ENCODE measurements around the gene LPO.
A peak's percentile ranks its signal among the peaks of the same experiment; 100 is the strongest.

LPO gene

GRCh38 chr17:58309918-58310259 lies 71.5 kb downstream of the LPO start:
- CTCF ChIA-PET = interaction anchor here (1.0 to 1.1 kb wide), 2 partner anchors 9 to 35 kb away, joined by 3 read pairs; no protein-coding TSS in a partner anchor
- TF ChIP-seq CTCF (IDR thresholded peaks at IDR 0.05; ENCODE audit: control extremely low read depth, extremely low read depth, low read depth, missing control alignments) = no peak
- POLR2A ChIA-PET = no interaction called here
- no peak for DNase-seq (ENCODE audit: extremely low spot score)

- CTCF ChIA-PET = interaction anchor here (0.8 to 1.1 kb wide), 4 partner anchors 9 to 67 kb away, joined by 3 read pairs; no protein-coding TSS in a partner anchor
- DNase-seq (ENCODE audit: extremely low spot score) = no peak
- no peak for TF ChIP-seq CTCF (IDR thresholded peaks at IDR 0.05; ENCODE audit: control extremely low read depth, extremely low read depth, low read depth, missing control alignments)
- POLR2A ChIA-PET = no interaction called here
These were observed 72.4 kb downstream of the LPO start for GRCh38 chr17:58310511-58311428.

- POLR2A ChIA-PET = no interaction called here
- DNase-seq (ENCODE audit: extremely low spot score) = no peak
- no peak for TF ChIP-seq CTCF (IDR thresholded peaks at IDR 0.05; ENCODE audit: control extremely low read depth, extremely low read depth, low read depth, missing control alignments)
- CTCF ChIA-PET = interaction anchor here (0.8 to 1.4 kb wide), 3 partner anchors 12 to 66 kb away, joined by 3 read pairs; no protein-coding TSS in a partner anchor
These were observed 73.1 kb downstream of the LPO start for GRCh38 chr17:58311429-58311894.

- no peak for DNase-seq (ENCODE audit: extremely low spot score)
- no peak for TF ChIP-seq CTCF (IDR thresholded peaks at IDR 0.05; ENCODE audit: control extremely low read depth, extremely low read depth, low read depth, missing control alignments)
- POLR2A ChIA-PET = interaction anchor here (1.0 kb wide), 1 partner anchor 10 kb away, joined by 3 read pairs; no protein-coding TSS in a partner anchor
- CTCF ChIA-PET = interaction anchor here (0.9 to 8.7 kb wide), 5 partner anchors 8 to 103 kb away, joined by 3 to 93 read pairs (median 3); partner anchors contain the start of genes RNF43 and SUPT4H1
These were observed 73.7 kb downstream of the LPO start for GRCh38 chr17:58312021-58312630.

- ChIA-PET POLR2A (interaction anchor here (1.0 kb wide), 1 partner anchor 9 kb away, joined by 3 read pairs; no protein-coding TSS in a partner anchor), CTCF (interaction anchor here (0.9 to 8.7 kb wide), 6 partner anchors 9 to 697 kb away, joined by 3 to 93 read pairs (median 3); partner anchors contain the start of genes RNF43 and SUPT4H1)
- DNase-seq (ENCODE audit: extremely low spot score) = no peak
- peak; percentile 19 for TF ChIP-seq CTCF (IDR thresholded peaks at IDR 0.05; ENCODE audit: control extremely low read depth, extremely low read depth, low read depth, missing control alignments)
These were observed 74.4 kb downstream of the LPO start for GRCh38 chr17:58312829-58313228.
